ENCODE measurements around the gene POFUT1. TPM values are rescaled to one million over a fixed set of nuclear protein-coding genes. Genes with fewer than 3 reads are reported as not detected.

The POFUT1 gene
- total and polyA plus RNA-seq, 2 donors (not counting 3 experiments of a cell fraction or from before 2014, with no cell fraction given), result 29.0 to 51.4 TPM

GRCh38 chr20:32241807-32242206 is 34.1 kb downstream of the POFUT1 start:
- FAIRE-seq, result no peak
- Histone ChIP-seq H3K4me2 (ENCODE audit: insufficient read depth, low read length) (no peak overlapping the region), H3K4me1 (ENCODE audit: control insufficient read depth, extremely low read depth, insufficient read depth, low read length) (no peaks in the 10 kb centered on the region), H4K20me1 (replicated peaks; ENCODE audit: control insufficient read depth, extremely low read depth, insufficient read depth, low read length) (no peaks in the 10 kb centered on the region), H3K27ac (ENCODE audit: insufficient read depth, low read depth, low read length) (no peak overlapping the region), H3K27me3 (ENCODE audit: control insufficient read depth in 2 of 2, insufficient read depth in 2 of 2, low read length in 2 of 2) (no peaks in the 10 kb centered on the region), H3K36me3 (ENCODE audit: control insufficient read depth in 2 of 2, extremely low read depth in 1 of 2, insufficient read depth in 2 of 2, low read length in 2 of 2) (no peaks in the 10 kb centered on the region), H2AFZ (ENCODE audit: low read depth, low read length) (no peak overlapping the region), H3K9me3 (replicated peaks; ENCODE audit: control insufficient read depth, insufficient read depth, low read length) (no peaks in the 10 kb centered on the region), H3K4me3 (replicated peaks in 1 of 3; ENCODE audit: insufficient read depth in 1 of 3, low read depth in 1 of 3, low read length in 3 of 3) (no peak overlapping the region), H3K9ac (replicated peaks; ENCODE audit: extremely low read depth, insufficient read depth, low read length) (no peak overlapping the region), H3K9me1 (replicated peaks; ENCODE audit: control insufficient read depth, extremely low read depth, insufficient read depth, low read length) (no peaks in the 10 kb centered on the region), H3K79me2 (ENCODE audit: control insufficient read depth, insufficient read depth, low read length) (no peaks in the 10 kb centered on the region)
- POLR2A ChIA-PET, result no interaction called here
- intact Hi-C loops (cut with micrococcal nuclease) (no loop called here), dilution Hi-C loops (cut with MboI; ENCODE audit: extremely low pct_ligation_motif_present, low sequenced_read_pairs) (no loop called here)
- DNase-seq (ENCODE audit: low read depth, low spot score), result no peak
- TF ChIP-seq POLR2AphosphoS5 (IDR thresholded peaks at IDR 0.05; ENCODE audit: insufficient read depth, low read depth, low read length), result no peak
- TF ChIP-seq MAX (IDR thresholded peaks at IDR 0.05; ENCODE audit: insufficient read depth, insufficient read length), result no peak
- TF ChIP-seq CTCF (IDR thresholded peaks at IDR 0.05; ENCODE audit: extremely low read depth in 1 of 2, insufficient read depth in 1 of 2, low read depth in 1 of 2, low read length in 2 of 2), result no peak
- TF ChIP-seq FOS (IDR thresholded peaks at IDR 0.05; ENCODE audit: borderline replicate concordance, insufficient read depth, low read length), result no peak
- TF ChIP-seq MYC (IDR thresholded peaks at IDR 0.05; ENCODE audit: low read depth, low read length), result no peak
- TF ChIP-seq GATA2 (IDR thresholded peaks at IDR 0.05; ENCODE audit: insufficient read depth, insufficient read length, low read depth, low read length), result no peak
- no peak for TF ChIP-seq JUN (IDR thresholded peaks at IDR 0.05; ENCODE audit: borderline replicate concordance, insufficient read depth, insufficient read length, low read depth)
- TF ChIP-seq EZH2 (IDR thresholded peaks at IDR 0.05; ENCODE audit: borderline replicate concordance, low read depth, low read length, severe bottlenecking), result no peak
- no peak for TF ChIP-seq POLR2A (IDR thresholded peaks at IDR 0.05; ENCODE audit: low read depth, low read length)
- CTCF ChIA-PET, result no interaction called here
- no TSS peak for BruUV-seq (replicated peaks)
